CD4-positive, alpha-beta T cell treated with Interleukin-1 beta for 1 hour (primary cell): ENCODE measurements around the gene DLGAP3.
"Not testable (repeated sequence)": the region's sequence is repeated elsewhere in the genome, so short reads cannot be mapped to it uniquely, and the experiment has no call there.

Experiments used
- DNase-seq, 2 donors: peaks; one replicate each; pipeline ENCODE4 v3.0.0-alpha.2; 2020 to 2022

Gene DLGAP3

GRCh38 chr1:34929497-34929852 lies at the start of gene DLGAP3:
Gene DLGAP3, minus strand, starts transcription at chr1:34929650. Its CDS starts 24,267 bp downstream, at chr1:34905383.
- DNase-seq = peak in 1 of 2 donors; percentile 11

GRCh38 chr1:34978921-34979320 lies 49.5 kb upstream of the DLGAP3 start:
- no peak for DNase-seq

- no peak for DNase-seq
Measured at GRCh38 chr1:34977858-34978257, 48.4 kb upstream of the DLGAP3 start.

GRCh38 chr1:34977210-34977471 lies 47.7 kb upstream of the DLGAP3 start:
- DNase-seq = no peak

GRCh38 chr1:34976384-34977209 lies 47.1 kb upstream of the DLGAP3 start:
- no peak for DNase-seq

GRCh38 chr1:34975771-34976170 lies 46.3 kb upstream of the DLGAP3 start:
- no peak for DNase-seq

GRCh38 chr1:34975338-34975737 lies 45.9 kb upstream of the DLGAP3 start:
- no peak for DNase-seq

- DNase-seq = no peak
Measured at GRCh38 chr1:34974626-34975025, 45.2 kb upstream of the DLGAP3 start.

- no peak for DNase-seq
Measured at GRCh38 chr1:34973326-34973725, 43.9 kb upstream of the DLGAP3 start.

GRCh38 chr1:34970829-34971228 lies 41.4 kb upstream of the DLGAP3 start:
- DNase-seq = no peak

- no peak for DNase-seq
Measured at GRCh38 chr1:34970220-34970735, 40.8 kb upstream of the DLGAP3 start.

GRCh38 chr1:34968297-34968696 lies 38.8 kb upstream of the DLGAP3 start:
- DNase-seq = peak in 1 of 2 donors; percentile 17

GRCh38 chr1:34967672-34968071 lies 38.2 kb upstream of the DLGAP3 start:
- DNase-seq = not testable (repeated sequence)

GRCh38 chr1:34965597-34965996 lies 36.1 kb upstream of the DLGAP3 start:
- DNase-seq = no peak

GRCh38 chr1:34950428-34950827 lies 21.0 kb upstream of the DLGAP3 start:
- no peak for DNase-seq

GRCh38 chr1:34948739-34949138 lies 19.3 kb upstream of the DLGAP3 start:
- DNase-seq = not testable (repeated sequence)

GRCh38 chr1:34947641-34948314 lies 18.3 kb upstream of the DLGAP3 start:
- not testable (repeated sequence) for DNase-seq

- no peak for DNase-seq
Measured at GRCh38 chr1:34946211-34946610, 16.8 kb upstream of the DLGAP3 start.

GRCh38 chr1:34941798-34942197 lies 12.3 kb upstream of the DLGAP3 start:
- not testable (repeated sequence) for DNase-seq

- DNase-seq = no peak
Measured at GRCh38 chr1:34930702-34931071, 1.2 kb upstream of the DLGAP3 start.

GRCh38 chr1:34929853-34930701 lies 627 bp upstream of the DLGAP3 start:
- no peak for DNase-seq

GRCh38 chr1:34928699-34929496 lies 552 bp downstream of the DLGAP3 start:
- DNase-seq = peak in 1 of 2 donors; percentile 23
